Activated CD4-positive, alpha-beta T cell treated with anti-CD3 and anti-CD28 coated beads, Interleukin-2, amount 10 ng/mL, durations not matched to agents 7 days and 5 days (primary cell): ENCODE data around the gene MRPL22. TPM values are rescaled to one million over a fixed set of nuclear protein-coding genes. Genes with fewer than 3 reads are reported as not detected.
"Not testable (repeated sequence)": the region's sequence is repeated elsewhere in the genome, so short reads cannot be mapped to it uniquely, and the experiment has no call there.

ENCODE experiments used
- CTCF ChIA-PET: fragments of 350-600 bp; sonication (Branson Sonifier 250); formaldehyde crosslinking; loops from one replicate; lab custom pipeline; 2021; ENCODE audit warnings: antibody characterized with exemption; lab: Charles Lee
- POLR2A ChIA-PET: fragments of 350-600 bp; sonication (Branson Sonifier 250); formaldehyde crosslinking; loops from one replicate; lab custom pipeline; 2021; ENCODE audit warnings: antibody characterized with exemption; lab: Charles Lee
- DNase-seq: peaks from one replicate; pipeline ENCODE4 v3.0.0-alpha.2; 2020
- H3K27ac Mint-ChIP-seq: one replicate; pipeline ENCODE4 v1.8.0; 2021; ENCODE audit warnings: mild to moderate bottlenecking, moderate library complexity, mixed read lengths
- H3K27me3 Mint-ChIP-seq: one replicate; pipeline ENCODE4 v1.8.0; 2021; ENCODE audit warnings: mixed read lengths
- H3K36me3 Mint-ChIP-seq: one replicate; pipeline ENCODE4 v1.8.0; 2021; ENCODE audit warnings: low read depth, mixed read lengths
- H3K4me1 Mint-ChIP-seq: one replicate; pipeline ENCODE4 v1.8.0; 2021; ENCODE audit warnings: mixed read lengths
- H3K4me3 Mint-ChIP-seq: one replicate; pipeline ENCODE4 v1.8.0; 2021; ENCODE audit warnings: mild to moderate bottlenecking, moderate library complexity, mixed read lengths
- H3K9me3 Mint-ChIP-seq: one replicate; pipeline ENCODE4 v1.8.0; 2021; ENCODE audit warnings: mixed read lengths
- total RNA-seq, 2 experiments: library from RNA; stranded (reverse); gene quantifications; one replicate each; pipeline ENCODE4 v1.2.3, GENCODE V29; 2021

The MRPL22 gene
- total RNA-seq, 2 experiments from 2014 or later, result 44.2 to 51.0 TPM

DNA sequence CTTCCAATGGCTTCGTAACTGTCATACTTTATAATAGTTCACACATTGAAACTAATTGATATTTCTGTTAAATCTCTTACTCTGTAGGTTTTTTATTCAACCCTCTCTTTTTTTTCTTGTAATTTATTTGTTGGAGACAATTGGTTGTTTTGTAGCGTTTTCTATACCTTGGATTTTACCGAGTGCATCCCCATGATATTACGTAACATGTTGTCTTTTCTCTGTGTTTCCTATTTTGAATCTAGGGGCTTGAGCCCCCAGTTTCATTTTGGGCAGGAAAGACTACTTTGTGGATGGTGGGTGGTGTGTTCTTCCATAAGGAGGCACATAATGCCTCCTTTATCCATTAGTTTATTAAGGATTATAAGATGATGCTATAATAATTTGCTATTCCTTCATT lies 7.4 kb downstream of the MRPL22 start:
- POLR2A ChIA-PET, result no interaction called here
- Mint-ChIP-seq H3K4me1 (peaks cover 5% of the 10 kb centered on the region), H3K9me3 (no peaks in the 10 kb centered on the region)

DNA sequence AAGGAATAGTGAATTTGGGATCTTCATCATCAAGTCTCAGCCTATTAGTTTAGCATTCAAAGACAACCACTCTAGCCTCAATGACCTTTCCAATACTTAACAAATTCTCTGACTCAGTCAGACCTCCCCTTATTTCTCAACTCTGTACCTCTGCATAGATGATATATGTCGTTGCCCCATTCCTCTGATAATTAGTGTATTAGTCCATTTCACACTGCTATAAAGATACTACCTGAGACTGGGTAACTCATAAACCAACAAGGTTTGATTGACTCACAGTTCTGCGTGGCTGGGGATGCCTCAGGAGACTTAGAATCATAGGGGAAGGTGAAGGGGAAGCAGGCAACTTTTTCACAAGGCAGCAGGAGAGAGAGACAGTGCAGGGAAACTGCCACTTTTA lies 8.9 kb downstream of the MRPL22 start:
- Mint-ChIP-seq H3K4me1 (peaks cover 5% of the 10 kb centered on the region), H3K36me3 (peaks cover 6% of the 10 kb centered on the region), H3K9me3 (no peaks in the 10 kb centered on the region), H3K4me3 (no peak overlapping the region), H3K27me3 (no peaks in the 10 kb centered on the region), H3K27ac (no peak overlapping the region)
- ChIA-PET POLR2A (no interaction called here), CTCF (no interaction called here)
- no peak for DNase-seq

More for the DNA sequence above, 7.4 kb downstream of the MRPL22 start:
- DNase-seq, result no peak
- H3K27ac Mint-ChIP-seq, result no peak overlapping the region
- CTCF ChIA-PET, result interaction anchor here (0.6 kb wide), 1 partner anchor 211 kb away, joined by 3 read pairs; no protein-coding TSS in a partner anchor
- H3K4me3 Mint-ChIP-seq, result no peak overlapping the region
- no peaks in the 10 kb centered on the region for H3K27me3 Mint-ChIP-seq
- peaks cover 6% of the 10 kb centered on the region for H3K36me3 Mint-ChIP-seq

DNA sequence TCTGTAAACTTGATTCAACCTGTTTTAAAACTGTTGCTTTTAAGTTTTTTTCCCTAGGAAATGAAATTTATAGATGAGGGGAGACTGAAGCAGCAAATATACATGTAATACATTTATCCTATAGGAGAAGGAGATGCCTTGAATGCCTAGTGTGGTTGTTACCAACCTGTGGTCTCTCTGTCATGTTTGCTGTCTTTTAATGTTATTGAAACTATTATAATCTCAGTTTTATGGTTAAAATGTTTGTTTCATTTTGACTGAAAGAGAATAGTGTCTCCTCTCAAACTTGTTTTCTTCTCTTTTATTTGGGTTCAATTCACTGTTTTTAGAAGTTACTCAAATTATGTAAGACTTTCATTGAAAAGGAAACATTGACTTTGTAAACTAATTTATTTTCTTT lies 15.8 kb downstream of the MRPL22 start:
- H3K36me3 Mint-ChIP-seq, result peaks cover 26% of the 10 kb centered on the region
- H3K27me3 Mint-ChIP-seq, result no peaks in the 10 kb centered on the region
- no peaks in the 10 kb centered on the region for H3K9me3 Mint-ChIP-seq
- ChIA-PET CTCF (no interaction called here), POLR2A (no interaction called here)
- no peak overlapping the region for H3K4me3 Mint-ChIP-seq
- no peaks in the 10 kb centered on the region for H3K4me1 Mint-ChIP-seq
- no peak overlapping the region for H3K27ac Mint-ChIP-seq
- no peak for DNase-seq

DNA sequence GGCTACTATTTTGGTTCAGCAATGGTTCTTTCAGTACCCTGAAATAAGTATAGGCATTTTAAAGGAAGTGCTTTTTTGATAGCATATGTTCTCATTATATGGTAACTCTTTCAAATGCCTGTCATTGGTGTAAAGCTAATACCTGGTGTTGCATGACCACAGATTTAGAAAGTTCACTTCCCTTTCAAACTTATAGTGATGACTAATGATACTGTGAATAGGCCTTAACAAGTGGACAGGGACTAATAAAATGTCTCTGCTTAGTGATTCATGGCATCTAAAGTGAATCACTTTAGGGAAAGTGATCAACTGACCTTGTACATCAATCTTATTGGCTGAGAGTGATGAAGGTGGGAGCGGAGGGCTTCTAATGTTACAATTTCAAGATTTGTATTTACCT lies 21.6 kb downstream of the MRPL22 start:
- POLR2A ChIA-PET, result no interaction called here
- peaks cover 27% of the 10 kb centered on the region for H3K36me3 Mint-ChIP-seq
- no peaks in the 10 kb centered on the region for H3K9me3 Mint-ChIP-seq
- DNase-seq, result no peak
- H3K4me3 Mint-ChIP-seq, result no peak overlapping the region
- CTCF ChIA-PET, result interaction anchor here (1.0 to 2.6 kb wide), 2 partner anchors 9 to 11 kb away, joined by 4 to 15 read pairs; no protein-coding TSS in a partner anchor
- peaks cover 3% of the 10 kb centered on the region for H3K4me1 Mint-ChIP-seq
- H3K27ac Mint-ChIP-seq, result no peak overlapping the region
- no peaks in the 10 kb centered on the region for H3K27me3 Mint-ChIP-seq

DNA sequence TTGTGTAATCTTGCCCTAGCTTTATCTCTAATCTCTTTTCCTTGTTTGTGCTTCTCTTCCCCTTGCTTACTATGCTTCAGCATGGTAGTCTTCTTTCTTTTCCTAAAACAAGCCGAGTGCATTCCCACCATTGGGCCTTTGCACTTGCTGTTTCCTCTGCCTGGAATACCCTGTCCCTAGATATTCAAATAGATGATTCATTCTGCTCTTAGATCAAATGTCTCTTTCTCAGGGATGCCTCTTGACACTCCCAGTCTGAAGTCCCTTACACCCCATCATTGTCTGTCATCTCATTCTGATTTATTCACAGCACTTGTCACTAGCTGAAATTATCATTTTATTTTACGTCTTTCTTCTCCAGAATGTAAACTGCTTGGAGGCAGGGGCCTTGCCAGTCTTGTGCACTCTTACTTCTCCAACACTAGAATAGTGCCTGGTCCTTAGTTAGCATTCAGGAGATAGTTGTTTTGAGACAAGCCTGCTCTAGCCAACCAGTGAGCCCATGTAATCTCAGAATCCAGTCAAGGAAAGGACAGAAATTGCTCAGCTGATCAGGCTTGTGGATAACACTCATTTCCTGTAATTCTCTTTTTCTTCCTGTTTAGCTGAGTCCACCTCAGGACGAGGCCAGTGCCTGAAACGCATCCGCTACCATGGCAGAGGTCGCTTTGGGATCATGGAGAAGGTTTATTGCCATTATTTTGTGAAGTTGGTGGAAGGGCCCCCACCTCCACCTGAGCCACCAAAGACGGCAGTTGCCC lies 25.4 kb downstream of the MRPL22 start:
- Mint-ChIP-seq H3K36me3 (peaks cover 13% of the 10 kb centered on the region), H3K9me3 (no peaks in the 10 kb centered on the region), H3K27ac (no peak overlapping the region), H3K27me3 (no peaks in the 10 kb centered on the region), H3K4me1 (peaks cover 3% of the 10 kb centered on the region), H3K4me3 (no peak overlapping the region)
- ChIA-PET POLR2A (no interaction called here), CTCF (interaction anchor here (0.6 kb wide), 1 partner anchor 13 kb away, joined by 3 read pairs; no protein-coding TSS in a partner anchor)
- DNase-seq, result no peak

DNA sequence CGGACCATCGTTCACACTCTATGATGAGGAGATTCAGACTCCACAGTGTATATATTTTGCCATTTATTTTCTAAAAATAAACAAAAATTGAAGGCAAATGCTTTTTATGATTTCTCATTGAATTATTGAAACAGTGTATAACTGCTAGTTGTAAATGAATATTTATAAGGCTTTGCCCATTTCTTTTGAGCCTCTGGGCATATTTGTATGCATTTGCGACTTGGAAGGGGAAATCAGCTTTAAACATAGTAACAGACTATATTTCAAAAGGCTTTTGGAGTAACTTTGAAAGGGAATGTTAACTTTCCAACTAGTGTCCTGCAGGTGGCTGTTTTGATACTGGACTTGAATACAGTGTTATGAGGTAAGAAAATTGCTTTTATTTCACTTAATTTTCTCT lies 26.0 kb downstream of the MRPL22 start:
- H3K27me3 Mint-ChIP-seq, result no peaks in the 10 kb centered on the region
- H3K36me3 Mint-ChIP-seq, result peaks cover 13% of the 10 kb centered on the region
- no peak overlapping the region for H3K27ac Mint-ChIP-seq
- H3K9me3 Mint-ChIP-seq, result no peaks in the 10 kb centered on the region
- POLR2A ChIA-PET, result no interaction called here
- CTCF ChIA-PET, result no interaction called here
- DNase-seq, result no peak
- H3K4me3 Mint-ChIP-seq, result no peak overlapping the region
- H3K4me1 Mint-ChIP-seq, result peaks cover 3% of the 10 kb centered on the region

DNA sequence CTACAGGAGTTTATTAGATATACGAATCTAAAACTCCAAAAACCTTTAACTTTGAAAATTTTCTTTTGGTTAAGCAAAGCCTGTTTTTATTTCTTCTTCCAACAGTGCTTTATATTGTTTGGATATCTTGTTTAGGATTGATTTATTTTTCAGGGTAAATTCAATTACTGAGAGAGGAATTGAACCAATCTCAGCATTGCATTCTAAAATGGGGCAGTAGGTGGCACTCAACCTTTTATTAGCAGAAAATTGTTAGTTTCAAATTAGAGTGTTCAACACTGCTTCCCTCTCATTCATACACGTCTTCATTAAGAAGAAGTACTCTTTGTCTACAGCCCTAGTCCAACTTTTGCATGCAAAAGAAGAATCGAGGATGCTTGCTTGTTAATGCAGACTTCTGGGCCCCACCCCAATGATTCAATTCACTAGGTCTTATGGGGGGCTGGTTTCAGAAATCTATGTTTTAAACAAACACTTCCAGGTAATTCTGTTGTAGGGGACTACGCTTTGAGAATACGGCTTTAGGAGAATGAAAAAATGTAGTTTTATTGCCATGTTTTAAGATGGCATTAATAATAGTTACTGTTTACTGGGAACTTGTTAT lies 26.6 kb downstream of the MRPL22 start:
- peaks cover 13% of the 10 kb centered on the region for H3K36me3 Mint-ChIP-seq
- H3K4me3 Mint-ChIP-seq, result no peak overlapping the region
- H3K27ac Mint-ChIP-seq, result no peak overlapping the region
- DNase-seq, result no peak
- H3K9me3 Mint-ChIP-seq, result no peaks in the 10 kb centered on the region
- ChIA-PET POLR2A (interaction anchor here (0.8 kb wide), 1 partner anchor 53 kb away, joined by 4 read pairs; no protein-coding TSS in a partner anchor), CTCF (no interaction called here)
- peaks cover 3% of the 10 kb centered on the region for H3K4me1 Mint-ChIP-seq
- H3K27me3 Mint-ChIP-seq, result no peaks in the 10 kb centered on the region

DNA sequence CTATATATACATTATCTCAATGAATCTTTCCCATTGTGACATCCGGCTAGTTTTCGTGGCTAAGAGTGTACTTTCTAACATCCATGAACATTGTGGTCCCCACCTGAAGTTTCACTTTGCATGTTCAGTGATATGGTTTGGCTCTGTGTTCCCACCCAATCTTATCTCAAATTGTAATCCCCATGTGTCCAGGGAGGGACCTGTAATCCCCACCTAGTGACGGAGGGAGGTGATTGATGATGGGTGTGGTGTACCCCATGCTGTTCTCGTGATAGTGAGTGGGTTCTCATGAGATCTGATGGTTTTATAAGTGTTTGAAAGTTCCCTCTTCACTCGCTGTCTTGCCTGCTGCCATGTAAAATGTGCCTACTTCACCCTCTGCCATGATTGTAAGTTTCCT lies 28.1 kb downstream of the MRPL22 start:
- Mint-ChIP-seq H3K4me3 (no peak overlapping the region), H3K4me1 (peaks cover 3% of the 10 kb centered on the region), H3K27me3 (no peaks in the 10 kb centered on the region), H3K36me3 (peaks cover 9% of the 10 kb centered on the region), H3K9me3 (no peaks in the 10 kb centered on the region), H3K27ac (no peak overlapping the region)
- ChIA-PET CTCF (no interaction called here), POLR2A (no interaction called here)
- no peak for DNase-seq

DNA sequence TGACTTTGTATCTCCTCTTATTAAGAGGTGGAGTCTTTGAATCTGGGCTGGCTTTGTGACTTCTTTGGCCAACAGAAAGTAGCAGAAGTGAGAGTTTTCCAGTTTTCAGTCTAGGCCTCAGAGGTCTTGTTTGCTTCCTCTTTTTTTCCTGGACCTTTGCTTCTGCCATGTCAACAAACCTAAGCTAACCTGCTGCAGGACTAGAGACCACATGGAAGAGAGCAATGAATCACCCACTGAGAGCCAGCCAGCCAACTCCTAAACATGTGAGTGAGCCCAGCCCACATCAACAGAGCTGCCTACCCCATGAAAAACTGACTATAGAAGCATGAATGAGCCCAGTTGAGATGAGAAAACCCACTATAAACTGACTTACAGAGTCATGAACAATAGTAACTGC lies 29.9 kb downstream of the MRPL22 start:
- Mint-ChIP-seq H3K27me3 (no peaks in the 10 kb centered on the region), H3K4me1 (peaks cover 3% of the 10 kb centered on the region), H3K27ac (peak overlapping the region; percentile 20), H3K36me3 (peaks cover 14% of the 10 kb centered on the region), H3K4me3 (no peak overlapping the region), H3K9me3 (peaks cover 4% of the 10 kb centered on the region)
- ChIA-PET POLR2A (no interaction called here), CTCF (no interaction called here)
- DNase-seq, result no peak

DNA sequence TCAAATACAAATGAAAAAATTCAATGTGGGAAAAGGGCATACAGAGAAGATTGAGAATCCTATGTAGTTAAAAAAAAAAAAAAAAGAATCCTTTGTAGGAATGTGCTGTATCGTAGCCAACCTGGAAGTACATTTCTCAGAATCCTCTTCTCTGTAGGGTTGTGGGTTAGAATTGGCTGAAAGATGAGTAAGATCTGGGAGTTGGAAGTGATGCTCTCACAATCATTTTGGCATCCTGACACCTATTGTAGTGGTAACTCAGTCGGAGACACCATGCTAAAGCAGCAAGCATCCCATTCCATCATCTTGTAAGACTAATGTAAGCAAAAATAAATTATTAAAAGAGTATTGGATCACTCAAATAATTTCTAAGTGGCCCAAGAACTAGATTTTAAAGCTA lies 30.6 kb downstream of the MRPL22 start:
- no peaks in the 10 kb centered on the region for H3K4me1 Mint-ChIP-seq
- no peak overlapping the region for H3K27ac Mint-ChIP-seq
- no peak overlapping the region for H3K4me3 Mint-ChIP-seq
- H3K36me3 Mint-ChIP-seq, result peaks cover 15% of the 10 kb centered on the region
- ChIA-PET CTCF (interaction anchor here (1.0 to 1.5 kb wide), 2 partner anchors 13 to 29 kb away, joined by 3 to 4 read pairs; no protein-coding TSS in a partner anchor), POLR2A (no interaction called here)
- no peaks in the 10 kb centered on the region for H3K27me3 Mint-ChIP-seq
- no peak for DNase-seq
- peaks cover 5% of the 10 kb centered on the region for H3K9me3 Mint-ChIP-seq

DNA sequence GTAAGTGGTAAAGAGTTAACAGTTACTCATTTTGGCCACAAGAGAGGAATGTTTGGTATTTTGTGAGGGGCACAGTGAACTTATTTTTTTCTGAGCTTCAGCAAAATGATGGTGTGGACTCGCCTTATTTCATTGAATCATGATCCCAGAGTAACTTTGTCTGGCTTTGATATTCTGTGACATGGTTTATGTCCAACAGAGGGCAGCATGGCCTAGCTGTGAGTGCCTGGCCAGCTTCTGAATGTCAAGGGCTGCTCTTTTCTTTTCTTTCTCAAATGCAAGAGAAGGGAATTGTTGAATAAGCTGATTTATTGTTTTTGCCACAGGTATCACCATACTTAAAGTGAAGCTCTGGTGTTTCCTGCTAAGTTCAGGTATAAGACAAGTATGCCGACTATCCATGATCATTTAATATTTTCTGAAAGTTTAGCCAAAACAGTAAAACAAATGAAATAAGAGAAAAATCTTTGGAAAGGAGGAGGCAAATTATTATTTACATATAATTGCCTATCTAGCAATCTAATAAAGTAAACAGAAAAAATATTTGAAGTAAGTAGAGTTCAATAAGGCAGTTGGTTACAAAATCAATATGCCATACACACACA lies 31.7 kb downstream of the MRPL22 start:
- Mint-ChIP-seq H3K4me1 (peaks cover 2% of the 10 kb centered on the region), H3K9me3 (peaks cover 5% of the 10 kb centered on the region), H3K27me3 (no peaks in the 10 kb centered on the region), H3K27ac (no peak overlapping the region), H3K4me3 (no peak overlapping the region), H3K36me3 (peaks cover 11% of the 10 kb centered on the region)
- POLR2A ChIA-PET, result no interaction called here
- CTCF ChIA-PET, result interaction anchor here (0.6 to 1.8 kb wide), 7 partner anchors 11 to 707 kb away, joined by 3 to 15 read pairs (median 3); no protein-coding TSS in a partner anchor
- peak; percentile 13 for DNase-seq

DNA sequence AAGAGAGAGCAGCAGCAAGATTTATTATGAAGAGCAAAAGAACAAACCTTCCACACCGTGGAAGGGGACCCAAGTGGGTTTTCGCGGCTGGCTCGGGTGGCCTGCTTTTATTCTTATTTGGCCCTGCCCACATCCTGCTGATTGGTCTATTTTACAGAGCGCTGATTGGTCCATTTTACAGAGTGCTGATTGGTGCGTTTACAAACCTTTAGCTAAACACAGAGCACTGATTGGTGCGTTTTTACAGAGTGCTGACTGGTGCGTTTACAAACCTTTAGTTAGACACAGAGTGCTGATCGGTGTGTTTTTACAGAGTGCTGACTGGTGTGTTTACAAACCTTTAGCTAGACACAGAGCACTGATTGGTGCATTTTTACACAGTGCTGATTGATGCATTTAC lies 35.2 kb downstream of the MRPL22 start:
- H3K9me3 Mint-ChIP-seq, H3K27me3 Mint-ChIP-seq, POLR2A ChIA-PET, H3K27ac Mint-ChIP-seq, CTCF ChIA-PET, H3K36me3 Mint-ChIP-seq, H3K4me1 Mint-ChIP-seq, H3K4me3 Mint-ChIP-seq, DNase-seq: not testable (repeated sequence)

DNA sequence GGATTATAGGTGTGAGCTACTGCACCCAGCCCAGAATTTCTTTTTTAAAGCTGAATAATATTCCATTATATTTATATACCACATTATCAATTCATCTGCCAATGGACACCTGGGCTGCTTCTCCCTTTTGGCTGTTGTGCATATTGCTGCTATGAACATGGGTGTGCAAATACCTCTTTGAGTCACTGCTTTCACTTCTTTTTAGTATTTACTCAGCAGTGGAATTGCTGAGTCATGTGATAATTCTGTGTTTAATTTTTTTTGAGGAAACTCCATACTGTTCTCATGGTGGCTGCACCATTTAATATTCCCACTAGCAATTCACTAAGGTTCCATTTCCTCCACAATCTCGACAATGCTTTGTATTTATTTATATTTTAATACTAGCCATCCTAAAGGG lies 36.5 kb downstream of the MRPL22 start:
- H3K27ac Mint-ChIP-seq, result no peak overlapping the region
- no peak for DNase-seq
- H3K4me1 Mint-ChIP-seq, result peaks cover 2% of the 10 kb centered on the region
- peaks cover 9% of the 10 kb centered on the region for H3K36me3 Mint-ChIP-seq
- H3K27me3 Mint-ChIP-seq, result no peaks in the 10 kb centered on the region
- POLR2A ChIA-PET, result no interaction called here
- H3K4me3 Mint-ChIP-seq, result no peak overlapping the region
- CTCF ChIA-PET, result no interaction called here
- peaks cover 5% of the 10 kb centered on the region for H3K9me3 Mint-ChIP-seq
